Measurements from ENCODE around the gene NAB1.
A peak's percentile ranks its signal among the peaks of the same experiment; 100 is the strongest.
"Not testable (repeated sequence)": the region's sequence is repeated elsewhere in the genome, so short reads cannot be mapped to it uniquely, and the experiment has no call there.

NAB1 gene

GRCh38 chr2:190674966-190675650 lies 26.2 kb downstream of the NAB1 start:
- no peak for DNase-seq

- DNase-seq = no peak
These were observed 28.4 kb downstream of the NAB1 start for GRCh38 chr2:190677255-190677654.

GRCh38 chr2:190678444-190679162 lies 29.7 kb downstream of the NAB1 start:
- DNase-seq = no peak

- no peak for DNase-seq
These were observed 30.5 kb downstream of the NAB1 start for GRCh38 chr2:190679391-190679790.

GRCh38 chr2:190679813-190680591 lies 31.1 kb downstream of the NAB1 start:
- DNase-seq = no peak

- DNase-seq = peak; percentile 61
These were observed 33.3 kb downstream of the NAB1 start for GRCh38 chr2:190682168-190682567.

GRCh38 chr2:190683802-190684201 lies 34.9 kb downstream of the NAB1 start:
- no peak for DNase-seq

- no peak for DNase-seq
These were observed 36.0 kb downstream of the NAB1 start for GRCh38 chr2:190684931-190685330.

- DNase-seq = no peak
These were observed 36.5 kb downstream of the NAB1 start for GRCh38 chr2:190685333-190685732.

GRCh38 chr2:190693533-190694232 lies 44.8 kb downstream of the NAB1 start:
- no peak for DNase-seq

GRCh38 chr2:190694479-190694878 lies 45.6 kb downstream of the NAB1 start:
- no peak for DNase-seq

- DNase-seq = peak; percentile 70
These were observed 46.9 kb downstream of the NAB1 start for GRCh38 chr2:190695739-190696138.

- DNase-seq = no peak
These were observed 48.0 kb downstream of the NAB1 start for GRCh38 chr2:190696792-190697398.

GRCh38 chr2:190697421-190697820 lies 48.5 kb downstream of the NAB1 start:
- DNase-seq = no peak

GRCh38 chr2:190698895-190699294 lies 50.0 kb downstream of the NAB1 start:
- DNase-seq = no peak

GRCh38 chr2:190701586-190701985 lies 52.7 kb downstream of the NAB1 start:
- DNase-seq = no peak

- no peak for DNase-seq
These were observed 56.4 kb downstream of the NAB1 start for GRCh38 chr2:190705280-190705679.

GRCh38 chr2:190707726-190708125 lies 58.8 kb downstream of the NAB1 start:
- DNase-seq = no peak

- DNase-seq = not testable (repeated sequence)
These were observed 59.8 kb downstream of the NAB1 start for GRCh38 chr2:190708650-190709049.

- DNase-seq = no peak
These were observed 62.2 kb downstream of the NAB1 start for GRCh38 chr2:190711069-190711468.

GRCh38 chr2:190713471-190713870 lies 64.6 kb downstream of the NAB1 start:
- DNase-seq = peak; percentile 36

GRCh38 chr2:190714958-190715357 lies 66.1 kb downstream of the NAB1 start:
- peak; percentile 59 for DNase-seq

Measured in fibroblast of skin of right biceps (primary cell).